Adrenal gland (tissue), 5 donors: ENCODE data around the gene MBNL2.

ENCODE experiments used
- POLR2A ChIP-seq, 2 donors: fragments of 450-650 bp; IDR thresholded peaks; one replicate each; pipeline ENCODE4 v1.6.1; 2017; ENCODE audit warnings: antibody characterized with exemption in 2 of 2, mild to moderate bottlenecking in 2 of 2, moderate library complexity in 1 of 2
- TF ChIP-seq, protein P1 (sequence below), 6 experiments: fragments of 450-650 bp in 4 of 6; fragments of 200-600 bp in 2 of 6; sonication (generic) in 1 of 6; IDR thresholded peaks; 1 replicate in 5 of 6; 2 replicates in 1 of 6; pipeline versions ENCODE4 v1.5.1 to v1.8.0; 2016 to 2021; ENCODE audit warnings: antibody characterized with exemption in 6 of 6, mild to moderate bottlenecking in 2 of 6, moderate library complexity in 1 of 6
- donor health status: DM: no; HTN: no; CAD: no.

DNA sequence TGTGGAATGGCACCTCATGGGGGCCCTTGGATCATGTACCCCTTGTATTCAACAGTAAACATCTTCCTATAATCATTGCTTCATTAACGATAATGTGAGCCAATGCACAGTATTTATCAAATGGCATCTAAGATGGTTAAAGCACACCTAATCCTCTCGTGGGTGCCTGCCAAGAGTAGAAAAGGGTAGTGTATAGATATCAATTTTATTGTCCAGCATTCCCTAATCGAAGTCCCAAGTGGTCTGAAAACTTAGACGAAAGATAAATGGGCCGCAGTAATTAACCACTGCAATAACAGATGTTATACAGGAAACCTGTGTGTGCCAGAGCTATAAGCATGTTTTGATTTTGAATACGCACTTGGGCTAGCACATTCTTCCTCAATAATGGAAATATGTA lies 667 bp upstream of the MBNL2 start:
- no peak for TF ChIP-seq POLR2A (IDR thresholded peaks at IDR 0.05)
- TF ChIP-seq, protein P1, sequence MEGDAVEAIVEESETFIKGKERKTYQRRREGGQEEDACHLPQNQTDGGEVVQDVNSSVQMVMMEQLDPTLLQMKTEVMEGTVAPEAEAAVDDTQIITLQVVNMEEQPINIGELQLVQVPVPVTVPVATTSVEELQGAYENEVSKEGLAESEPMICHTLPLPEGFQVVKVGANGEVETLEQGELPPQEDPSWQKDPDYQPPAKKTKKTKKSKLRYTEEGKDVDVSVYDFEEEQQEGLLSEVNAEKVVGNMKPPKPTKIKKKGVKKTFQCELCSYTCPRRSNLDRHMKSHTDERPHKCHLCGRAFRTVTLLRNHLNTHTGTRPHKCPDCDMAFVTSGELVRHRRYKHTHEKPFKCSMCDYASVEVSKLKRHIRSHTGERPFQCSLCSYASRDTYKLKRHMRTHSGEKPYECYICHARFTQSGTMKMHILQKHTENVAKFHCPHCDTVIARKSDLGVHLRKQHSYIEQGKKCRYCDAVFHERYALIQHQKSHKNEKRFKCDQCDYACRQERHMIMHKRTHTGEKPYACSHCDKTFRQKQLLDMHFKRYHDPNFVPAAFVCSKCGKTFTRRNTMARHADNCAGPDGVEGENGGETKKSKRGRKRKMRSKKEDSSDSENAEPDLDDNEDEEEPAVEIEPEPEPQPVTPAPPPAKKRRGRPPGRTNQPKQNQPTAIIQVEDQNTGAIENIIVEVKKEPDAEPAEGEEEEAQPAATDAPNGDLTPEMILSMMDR (IDR thresholded peaks at IDR 0.05): no peak
